Measurements from ENCODE around the gene FBN1.
A peak's percentile ranks its signal among the peaks of the same experiment; 100 is the strongest.

The FBN1 gene

DNA sequence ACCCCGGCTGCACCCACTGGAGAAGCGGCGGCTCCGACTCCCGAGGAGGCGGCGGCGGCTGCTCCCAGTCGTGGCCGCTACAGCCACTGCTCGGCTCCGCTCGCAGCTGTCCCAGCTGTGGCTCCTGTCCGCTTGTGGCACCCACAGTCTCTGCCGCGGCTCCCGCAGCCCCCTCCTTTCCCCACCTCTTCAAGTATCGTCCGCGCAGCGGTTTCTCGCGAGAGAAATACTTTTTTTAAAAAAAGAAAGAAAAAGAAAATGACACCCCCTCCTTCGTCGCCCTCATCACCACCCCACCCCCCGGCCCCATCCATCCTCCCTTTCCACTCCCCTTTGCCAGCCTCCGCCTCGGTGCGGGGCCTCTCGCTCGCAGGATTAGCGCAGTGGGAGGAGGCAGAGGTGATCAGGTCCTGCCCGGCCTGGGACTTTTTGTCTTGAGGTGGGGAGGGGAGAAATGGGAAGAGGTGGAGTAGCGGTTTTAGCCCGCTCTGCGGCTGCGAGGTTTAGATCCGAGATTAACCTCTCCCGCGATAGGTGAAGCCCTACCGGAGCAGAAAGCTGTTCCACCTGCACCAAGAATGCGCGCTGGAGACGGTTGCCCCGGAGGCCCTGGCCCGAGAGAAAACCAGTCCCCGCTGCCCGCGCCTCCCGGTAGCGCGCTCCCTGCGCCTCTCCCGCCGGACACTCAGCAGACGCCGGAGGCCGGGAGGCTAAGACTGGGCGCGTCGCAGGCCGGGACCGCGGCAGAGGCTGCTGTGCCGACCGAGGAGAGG is at the start of gene FBN1:
Gene FBN1 (minus strand): TSS at position 152 of the 773 bp plus-strand sequence. CDS start 940 bp downstream, outside the sequence.
- peak in 53 of 56 donors; percentile 18 to 92 (median 73) for DNase-seq

DNA sequence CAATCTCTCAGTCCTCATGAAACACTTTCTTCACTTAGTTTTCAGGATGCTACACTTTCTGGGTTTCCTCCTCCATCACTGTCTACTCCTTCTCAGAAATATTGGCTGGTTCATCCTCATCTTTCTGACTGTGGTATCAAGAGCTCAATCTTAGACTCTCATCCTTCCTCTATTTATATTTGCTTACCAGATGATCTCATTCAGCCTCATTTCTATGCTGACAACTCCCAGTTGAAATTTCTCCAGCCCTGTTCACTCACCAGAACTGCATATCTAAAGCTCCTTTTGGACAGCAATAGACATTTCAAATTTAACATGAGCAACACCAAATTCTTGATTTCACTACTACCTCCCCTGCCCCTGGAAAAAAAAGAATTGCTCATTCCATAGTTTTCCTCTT is 48.0 kb upstream of the FBN1 start:
- DNase-seq: no peak

DNA sequence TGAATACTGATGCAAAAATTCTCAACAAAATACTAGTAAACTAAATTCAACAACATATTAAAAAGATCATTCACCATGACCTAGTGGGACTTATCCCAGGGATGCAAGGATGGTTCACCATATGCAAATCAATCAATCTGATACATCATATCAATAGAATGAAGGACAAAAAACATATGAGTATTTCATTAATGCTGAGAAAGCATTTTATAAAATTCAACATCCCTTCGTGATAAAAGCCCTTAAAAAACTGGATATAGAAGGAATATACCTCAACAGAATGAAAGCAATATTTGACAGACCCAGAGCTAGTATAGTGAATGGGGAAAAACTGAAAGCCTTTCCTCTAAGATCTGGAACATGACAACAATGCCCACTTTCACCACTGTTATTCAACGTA is 43.0 kb upstream of the FBN1 start:
- DNase-seq: no peak

DNA sequence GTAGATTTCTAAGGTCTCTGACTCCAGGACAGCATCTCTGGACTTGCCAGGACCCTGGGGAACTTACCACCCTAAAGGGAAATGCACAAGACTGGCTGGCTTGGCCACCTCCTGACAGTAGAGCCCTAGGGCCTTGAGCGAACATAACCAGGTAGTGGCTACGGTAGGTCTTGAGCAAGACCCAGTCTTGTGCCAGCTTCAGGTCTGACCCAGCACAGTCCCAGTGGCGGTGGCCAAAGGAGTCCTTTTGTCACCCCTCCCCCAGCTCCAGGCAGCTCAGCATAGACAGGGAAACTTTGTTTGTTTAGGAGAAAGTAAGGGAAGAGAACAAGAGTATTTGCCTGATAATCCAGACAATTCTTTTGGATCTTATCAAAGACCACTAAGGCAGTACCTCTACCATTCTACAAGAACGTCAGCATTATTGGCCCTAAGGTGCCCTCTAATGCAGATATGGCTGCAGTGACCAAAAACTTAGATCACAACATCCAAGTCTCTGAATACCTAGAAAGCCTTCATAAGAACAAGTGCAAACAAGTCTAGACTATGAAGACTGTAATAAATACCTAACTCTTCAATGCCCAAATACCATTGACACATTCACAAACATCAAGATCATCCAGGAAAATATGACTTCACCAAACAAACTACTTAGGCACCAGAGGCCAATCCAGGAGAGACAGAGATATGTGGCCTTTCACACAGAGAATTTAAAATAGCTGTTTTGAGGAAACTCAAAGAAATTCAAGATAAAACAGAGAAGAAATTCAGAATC is 38.7 kb upstream of the FBN1 start:
- DNase-seq: no peak

DNA sequence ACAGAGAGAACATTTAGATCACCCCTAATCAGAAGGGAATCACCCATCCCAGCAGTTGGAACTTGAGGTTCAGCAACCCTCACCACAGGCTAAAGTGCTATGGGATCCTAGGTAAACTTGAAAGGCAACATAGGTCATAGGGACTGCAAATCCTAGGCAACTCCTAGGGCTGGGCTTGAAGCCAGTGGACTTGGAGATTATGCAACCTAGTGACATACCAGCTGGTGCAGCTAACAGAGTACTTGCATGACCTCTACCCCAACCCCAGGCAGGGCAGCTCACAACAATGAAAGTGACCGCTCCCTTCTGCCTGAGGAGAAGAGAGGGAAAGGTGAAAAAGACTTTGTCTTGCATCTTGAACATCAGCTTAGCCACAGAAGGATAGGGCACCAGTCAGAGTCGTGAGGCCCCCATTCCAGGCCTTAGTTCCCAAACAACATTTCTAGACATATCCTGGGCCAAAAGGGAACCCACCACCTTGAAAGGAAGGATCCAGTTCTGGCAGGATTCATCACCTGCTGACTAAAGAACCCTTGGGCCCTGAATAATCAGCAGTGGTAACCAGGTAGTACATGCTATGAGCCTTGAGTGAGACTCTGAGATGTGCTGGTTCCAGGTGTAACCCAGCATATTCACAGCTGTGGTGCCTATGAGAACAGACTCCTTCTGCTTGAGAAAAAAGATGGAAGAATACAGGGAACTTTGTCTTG is 37.6 kb upstream of the FBN1 start:
- no peak for DNase-seq

DNA sequence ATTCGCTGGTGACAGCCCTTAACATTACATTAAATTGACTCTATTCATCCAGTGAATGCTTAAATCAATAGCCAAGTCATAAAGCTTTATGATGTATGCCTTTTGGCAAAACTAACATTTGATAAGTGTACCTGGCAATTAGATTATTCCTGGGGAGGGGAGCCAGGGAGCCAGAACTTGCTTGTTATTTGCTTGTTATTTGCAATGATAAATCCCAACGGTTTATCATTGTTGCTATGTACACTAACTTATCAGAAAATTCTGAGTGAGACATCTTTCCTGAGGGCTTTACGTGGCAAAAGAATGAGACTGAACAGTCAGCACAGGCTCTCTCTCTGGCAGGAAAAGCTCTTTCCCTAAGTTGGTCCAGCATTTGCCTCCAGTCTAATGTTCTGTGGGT is 35.8 kb upstream of the FBN1 start:
- no peak for DNase-seq

DNA sequence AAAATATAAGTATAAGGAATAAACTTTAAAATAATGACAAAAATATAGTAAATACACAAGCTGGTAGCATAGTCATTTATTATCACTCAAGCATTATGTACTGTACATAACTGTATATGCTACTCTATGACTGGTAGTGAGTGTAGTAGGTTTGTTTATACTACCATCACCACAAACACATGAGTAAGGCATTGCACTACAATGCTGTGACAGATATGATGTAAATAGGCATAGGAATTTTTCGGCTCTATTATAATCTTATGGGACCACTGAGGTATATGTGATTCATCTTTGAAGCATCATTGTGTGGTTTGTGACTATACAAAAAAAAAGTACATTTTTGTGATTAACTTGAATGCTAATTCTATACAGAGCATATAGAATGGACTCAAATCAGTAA is 35.3 kb upstream of the FBN1 start:
- no peak for DNase-seq

DNA sequence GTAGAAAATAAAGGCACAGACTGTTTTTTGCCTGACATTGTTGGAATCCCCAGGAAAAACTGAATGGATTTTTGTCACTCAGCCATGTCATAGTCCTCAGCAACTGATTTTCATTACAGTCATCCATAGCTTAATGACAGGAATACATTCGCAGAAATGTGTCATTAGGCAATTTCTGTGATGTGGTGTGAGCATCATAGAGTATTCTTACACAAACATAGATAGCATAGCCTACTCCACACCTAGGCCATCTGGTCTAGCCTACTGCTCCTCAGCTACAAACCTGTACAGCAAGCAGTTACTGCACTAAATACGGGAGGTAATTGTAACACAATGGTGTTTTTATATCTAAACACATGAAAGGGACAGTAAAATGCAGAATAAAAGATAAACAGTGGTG is 34.4 kb upstream of the FBN1 start:
- no peak for DNase-seq

DNA sequence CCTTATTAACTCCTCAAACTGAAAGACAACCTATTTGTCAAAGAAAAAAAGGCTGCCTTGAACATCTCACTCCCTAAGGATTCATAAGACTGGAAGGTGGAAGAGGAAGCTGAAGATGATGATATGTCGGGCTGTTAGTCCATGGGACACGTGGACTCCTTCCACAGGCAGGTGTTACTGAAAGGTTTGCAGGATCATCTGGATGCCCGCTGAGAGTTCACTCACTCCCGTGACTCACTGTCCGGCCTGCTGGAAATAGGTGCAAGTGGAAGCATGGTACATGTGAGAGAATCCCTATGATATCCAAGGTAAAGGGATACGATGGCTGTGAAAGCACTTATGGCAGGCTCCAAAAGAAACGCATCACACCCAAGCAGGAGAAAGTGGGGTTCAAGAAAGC is 33.3 kb upstream of the FBN1 start:
- DNase-seq: no peak

DNA sequence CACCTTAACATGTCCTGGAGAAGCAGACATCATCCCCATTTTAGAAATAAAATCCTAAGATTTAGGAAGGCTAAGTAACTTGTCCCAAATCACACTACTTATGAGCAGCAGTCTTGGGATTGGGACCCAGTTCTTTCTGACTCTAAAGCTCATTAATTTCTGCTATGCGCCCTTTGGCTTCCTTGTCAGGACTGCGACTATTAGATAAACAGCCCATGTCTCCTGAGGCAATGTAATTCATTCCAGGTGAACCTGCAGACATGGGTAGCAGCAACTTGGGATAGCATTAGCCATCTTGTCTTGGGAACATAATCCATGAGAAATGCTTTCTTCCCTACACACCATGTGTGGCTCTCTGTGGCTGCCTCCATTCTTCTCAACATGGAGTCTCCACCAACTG is 32.3 kb upstream of the FBN1 start:
- DNase-seq: no peak

DNA sequence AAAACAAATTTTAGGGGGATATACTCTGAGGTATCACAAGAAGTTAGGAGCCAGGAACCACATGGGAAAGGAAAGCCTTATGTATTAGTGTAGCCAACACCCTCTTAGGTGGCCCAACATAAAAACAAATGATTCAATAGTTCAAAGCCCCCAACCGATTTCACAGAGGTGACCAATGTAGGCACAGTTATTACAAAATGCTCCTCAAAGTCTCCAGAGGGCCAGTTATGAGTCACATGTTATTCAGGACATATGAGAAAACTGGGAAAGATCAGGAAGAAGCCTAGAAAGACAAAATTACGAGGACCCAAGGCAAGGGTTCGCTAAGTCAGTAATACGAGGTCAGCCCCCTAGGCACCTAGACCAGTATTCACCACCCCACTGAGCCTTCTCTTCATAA is 29.9 kb upstream of the FBN1 start:
- no peak for DNase-seq

DNA sequence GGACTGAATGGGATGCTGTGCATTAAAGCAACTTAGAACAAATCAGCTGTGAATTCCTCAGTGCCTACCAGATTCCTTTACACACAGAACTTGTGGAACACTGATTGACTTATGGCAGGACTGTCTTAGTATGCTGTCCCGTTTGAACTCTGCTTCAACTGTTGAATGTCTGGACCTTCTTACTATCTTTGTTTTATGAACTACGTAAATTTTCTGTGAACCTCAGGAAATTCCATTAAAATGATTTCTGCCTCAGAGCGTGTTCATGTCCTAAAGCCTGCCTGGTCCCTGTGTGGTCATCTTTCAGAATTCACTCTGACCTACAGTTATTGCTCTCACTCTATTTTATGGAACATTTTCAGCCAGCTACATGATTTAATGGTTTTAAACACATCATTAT is 29.4 kb upstream of the FBN1 start:
- no peak for DNase-seq

DNA sequence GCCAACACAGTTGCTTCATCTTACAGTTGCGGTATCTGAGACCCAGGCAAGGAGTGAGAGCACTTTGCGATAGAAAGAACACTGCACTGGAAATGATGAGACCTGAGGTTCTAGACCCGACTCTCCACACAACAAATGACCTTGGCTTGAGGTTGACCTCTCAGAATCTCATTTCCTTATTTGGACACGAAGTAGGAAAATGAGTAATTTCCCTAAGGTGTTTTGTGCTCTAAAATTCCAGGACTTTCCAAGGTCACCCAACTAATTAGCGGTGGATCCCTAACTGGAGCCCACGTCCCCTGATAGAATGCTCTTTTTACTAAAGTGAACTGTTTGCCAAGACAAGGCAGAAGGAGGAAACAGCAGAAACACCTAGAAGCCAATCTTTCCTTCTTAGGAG is 26.7 kb upstream of the FBN1 start:
- DNase-seq: no peak

DNA sequence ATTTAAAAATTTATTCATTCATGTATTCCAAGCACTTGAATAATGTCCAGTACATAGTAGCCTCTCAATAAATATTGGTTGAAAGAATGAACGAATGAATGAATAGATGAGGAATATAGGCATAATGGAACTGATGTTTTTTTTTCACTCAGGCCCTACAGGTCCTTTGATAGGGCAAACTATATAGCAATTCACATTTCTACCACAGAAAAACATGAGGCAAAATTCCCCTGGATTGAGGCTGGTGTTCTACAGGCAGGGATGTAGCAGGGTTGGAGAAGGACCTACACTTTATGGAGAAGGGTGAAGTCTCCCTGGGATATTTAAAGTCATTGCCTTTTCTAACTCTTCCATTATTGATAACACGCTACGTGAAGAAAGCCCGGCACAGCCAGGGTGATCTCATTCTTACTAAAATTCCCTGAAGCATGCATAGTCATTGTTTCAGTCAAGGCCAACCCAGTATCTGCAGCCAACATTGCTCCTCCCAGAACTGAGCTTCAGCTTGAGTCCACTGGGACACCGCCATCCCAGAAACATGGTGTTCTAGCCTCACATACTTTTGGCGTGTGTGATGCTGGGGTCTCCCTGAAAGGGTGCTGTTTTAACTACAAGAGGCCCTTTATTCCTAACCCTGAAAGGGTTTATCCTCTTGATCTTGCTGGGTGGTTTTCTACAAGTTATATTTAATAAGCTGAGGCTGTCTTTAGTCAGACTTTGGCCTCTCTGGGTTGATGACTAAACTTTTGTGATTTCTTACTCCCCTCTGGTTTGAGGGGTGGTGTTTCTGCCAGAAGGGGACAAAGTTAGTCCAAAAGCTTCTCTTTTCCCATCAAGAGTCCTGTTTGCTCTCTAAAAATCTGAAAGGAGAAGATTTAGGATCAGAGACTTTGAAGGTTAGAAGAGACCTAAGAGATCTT is 25.9 kb upstream of the FBN1 start:
- no peak for DNase-seq

DNA sequence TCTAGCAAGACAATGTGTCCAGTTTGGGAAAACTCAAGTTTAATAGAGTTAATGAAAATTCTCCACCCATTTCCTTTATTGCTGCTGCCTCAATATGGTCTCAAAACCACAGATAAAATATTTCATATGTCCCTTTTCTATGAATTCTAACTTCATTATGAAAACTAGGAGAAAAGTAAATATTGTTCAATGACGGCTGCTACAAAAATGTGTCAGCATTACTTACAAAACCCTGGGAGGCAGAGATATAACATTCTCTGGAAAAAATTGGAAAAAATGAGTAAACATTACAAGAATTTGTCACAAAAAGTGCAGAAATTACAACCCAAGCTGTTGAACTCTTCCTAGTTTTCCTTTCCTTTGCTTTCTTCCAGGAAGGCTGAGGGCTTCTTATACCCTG is 22.2 kb upstream of the FBN1 start:
- DNase-seq: no peak

DNA sequence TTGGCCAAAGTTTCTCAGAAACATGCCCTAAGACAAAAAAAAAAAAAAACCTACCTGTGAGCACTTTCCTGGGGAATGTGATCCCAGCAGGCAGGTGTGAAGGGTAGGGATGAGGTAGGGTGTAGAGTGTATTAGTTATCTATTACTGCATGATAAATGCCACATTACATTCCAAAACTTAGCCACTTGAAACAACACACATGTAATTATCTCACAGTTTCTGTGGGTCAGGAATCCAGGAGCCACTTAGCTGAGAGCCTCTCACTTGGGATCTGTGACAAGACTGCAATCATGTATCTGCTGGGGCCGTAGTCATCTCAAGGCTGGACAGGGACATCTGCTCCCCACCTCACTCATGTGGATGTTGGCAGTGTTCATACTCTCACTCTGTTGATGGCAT is 18.9 kb upstream of the FBN1 start:
- no peak for DNase-seq

DNA sequence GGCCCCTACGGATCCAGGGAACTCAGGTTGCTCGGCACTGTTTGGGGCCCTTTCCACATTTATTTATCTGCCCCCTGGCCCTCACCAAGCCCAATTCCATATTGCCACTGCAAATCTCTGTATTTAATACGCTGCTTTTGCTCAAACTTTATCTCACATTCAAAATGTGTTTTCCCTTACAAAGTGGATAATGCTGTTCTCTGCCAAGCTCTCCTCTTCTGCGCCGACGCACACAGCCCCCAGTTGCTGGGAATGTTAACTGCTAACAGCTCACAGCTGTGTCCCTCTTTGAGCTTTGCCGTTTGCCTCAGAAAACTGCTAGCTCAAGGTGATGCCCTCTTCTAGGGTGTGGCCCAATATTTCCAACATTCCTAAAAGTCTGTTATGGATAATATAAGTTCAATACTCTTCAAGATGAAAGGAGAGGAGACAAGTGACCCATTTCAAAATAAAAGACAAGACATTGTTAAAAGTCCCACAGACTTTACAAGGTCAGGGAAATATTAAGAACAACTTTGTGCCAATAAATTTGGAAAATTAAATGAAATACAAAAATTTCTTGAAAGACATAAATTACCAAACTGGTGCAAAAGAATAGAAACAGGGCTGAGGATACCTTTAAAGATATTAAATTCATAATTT is 12.6 kb upstream of the FBN1 start:
- no peak for DNase-seq

DNA sequence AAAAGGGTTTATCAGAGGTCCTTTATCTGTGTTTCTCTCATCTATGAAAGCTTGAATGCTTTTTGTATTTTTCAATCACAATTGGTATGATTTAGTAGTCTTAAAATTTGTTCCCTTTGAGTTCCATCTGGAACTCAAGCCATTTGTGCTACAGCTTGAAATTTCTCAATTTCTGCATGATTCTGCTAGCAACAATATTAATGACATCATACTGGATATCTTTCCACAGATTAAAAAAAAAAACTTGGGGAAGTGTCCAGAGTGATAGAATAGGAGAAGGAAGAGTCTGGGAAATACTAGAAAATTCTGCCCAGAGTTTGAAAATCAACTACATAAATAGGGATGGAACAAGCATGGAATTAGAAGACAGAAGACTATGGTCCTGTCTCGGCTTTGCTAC is 9.3 kb upstream of the FBN1 start:
- no peak for DNase-seq

DNA sequence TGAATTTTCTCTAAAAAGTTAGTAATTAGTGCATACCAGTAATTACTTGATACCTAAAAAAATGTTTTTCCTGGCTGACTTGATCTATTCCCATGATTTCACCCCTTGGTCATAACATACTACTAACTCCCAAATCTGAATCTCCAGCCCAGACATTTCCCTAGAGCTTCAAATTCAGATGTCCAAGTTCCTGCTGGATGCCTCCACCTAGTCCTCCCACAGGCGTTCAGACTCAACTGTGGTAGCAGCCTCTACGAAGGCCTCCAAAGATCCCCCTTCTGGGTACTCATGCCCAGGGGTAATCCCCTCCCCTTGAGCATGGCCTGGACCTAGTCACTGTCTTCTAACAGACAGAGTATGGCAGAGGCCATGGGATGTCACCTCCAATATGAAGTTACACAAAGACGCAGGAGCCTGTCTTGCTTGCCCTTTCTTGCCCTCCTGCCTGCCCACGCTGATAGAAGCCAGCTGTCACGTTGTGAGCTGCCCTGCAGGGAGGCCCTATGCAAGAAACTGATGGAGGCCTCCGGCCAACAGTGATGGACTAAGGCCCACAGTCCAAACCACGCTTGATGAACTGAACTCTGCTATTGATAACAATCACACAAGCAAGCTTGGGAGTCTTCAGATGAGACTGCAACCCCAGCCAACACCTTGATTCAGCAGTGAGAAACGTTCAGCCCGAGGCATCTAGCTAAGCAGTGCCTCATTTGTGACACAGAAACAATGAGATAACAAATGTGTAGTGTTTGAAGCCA is 8.6 kb upstream of the FBN1 start:
- DNase-seq: no peak

DNA sequence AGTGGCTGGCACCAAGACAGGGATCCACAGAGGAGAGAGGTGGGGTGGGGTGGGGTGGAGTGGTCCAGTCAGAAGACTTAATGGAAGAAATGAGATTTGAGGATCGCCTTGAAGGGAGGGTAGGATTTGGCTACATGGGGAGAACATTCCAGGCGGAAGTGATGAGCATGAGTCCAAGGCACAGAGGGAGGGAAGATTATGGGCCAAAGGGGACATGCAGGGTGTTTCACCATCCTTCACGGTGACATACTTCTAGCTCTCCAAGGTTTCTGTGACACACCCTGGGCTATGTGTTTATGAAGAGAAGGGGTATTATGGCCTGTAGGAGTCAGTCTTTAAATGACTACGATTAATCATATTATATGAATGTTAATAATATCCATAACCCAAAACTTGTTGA is 7.7 kb upstream of the FBN1 start:
- no peak for DNase-seq
